NCI-H2196 treated with DMSO at 0.1 percent for 48 hours (cell line): ENCODE results near the gene COQ10A.
"Not testable (repeated sequence)": the region's sequence is repeated elsewhere in the genome, so short reads cannot be mapped to it uniquely, and the experiment has no call there.

Source experiments
- DNase-seq: peaks from one replicate; lab custom pipeline; 2025; ENCODE audit not compliant: unreplicated experiment; lab: John Stamatoyannopoulos, UW

Gene COQ10A

GRCh38 chr12:56242986-56243385, 23.8 kb upstream of the COQ10A start:
- no peak for DNase-seq

- no peak for DNase-seq
These were observed 23.0 kb upstream of the COQ10A start for GRCh38 chr12:56243731-56244181.

- DNase-seq, result no peak
These were observed 22.2 kb upstream of the COQ10A start for GRCh38 chr12:56244494-56244893.

GRCh38 chr12:56247923-56248322, 18.8 kb upstream of the COQ10A start:
- no peak for DNase-seq

- no peak for DNase-seq
These were observed 18.0 kb upstream of the COQ10A start for GRCh38 chr12:56248711-56249110.

DNA sequence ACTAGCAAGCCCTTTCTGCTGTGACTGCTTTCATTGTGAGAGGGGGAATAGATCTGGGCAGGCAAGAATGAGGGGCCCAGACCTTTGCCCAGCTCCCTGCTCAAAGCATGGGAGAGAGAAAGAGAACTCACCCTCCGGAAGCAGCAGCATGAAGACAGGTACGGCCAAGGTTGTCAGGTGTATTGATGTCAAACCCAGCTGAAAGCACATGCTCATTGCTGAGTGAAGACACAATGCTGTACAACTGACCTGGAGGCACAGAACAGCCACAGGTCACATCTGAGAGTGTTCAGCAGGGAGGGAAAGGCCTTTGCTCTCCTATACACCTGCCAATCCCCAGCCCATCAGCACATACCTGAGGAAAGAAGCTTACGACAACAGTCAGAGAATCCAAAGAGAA, 14.1 kb upstream of the COQ10A start:
- DNase-seq, result no peak

DNA sequence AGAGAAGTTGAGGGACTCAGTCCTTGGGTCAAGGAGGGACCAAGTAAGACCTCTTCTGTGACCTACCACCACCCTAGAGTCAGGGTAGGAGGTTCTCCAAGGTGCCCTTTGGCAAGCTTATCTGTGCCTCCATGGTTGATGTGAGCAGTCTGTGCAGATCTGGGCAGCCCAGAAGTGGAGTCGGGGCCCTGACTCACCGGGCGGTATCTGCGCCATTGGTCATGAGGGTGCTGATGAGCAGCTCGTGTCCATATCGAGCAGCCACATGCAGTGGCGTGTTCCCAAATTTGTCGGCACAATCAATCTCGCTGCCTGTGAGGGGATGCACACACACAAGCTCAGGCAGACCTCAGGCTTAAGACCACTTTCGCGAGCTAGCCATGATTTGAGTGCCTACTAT, 13.7 kb upstream of the COQ10A start:
- DNase-seq, result no peak

DNA sequence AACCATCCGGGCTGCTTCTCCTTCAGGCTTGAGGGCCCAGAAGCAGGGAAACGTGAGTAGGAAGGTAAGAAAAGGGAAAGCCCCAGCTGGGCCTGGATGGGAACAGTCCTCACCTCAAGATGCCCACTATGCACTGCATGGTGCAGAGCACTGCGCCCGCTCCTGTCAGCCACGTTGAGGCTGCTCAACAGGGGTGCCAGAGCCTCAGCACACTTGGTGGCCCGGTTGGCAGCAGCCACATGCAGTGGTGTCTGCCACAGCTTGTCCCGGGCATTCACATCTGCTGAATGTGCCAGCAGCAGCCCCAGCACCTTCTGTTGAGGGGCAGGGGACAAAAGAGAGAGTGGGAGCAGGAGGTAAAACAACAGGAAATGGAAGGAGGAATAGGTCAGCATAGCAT, 11.1 kb upstream of the COQ10A start:
- DNase-seq, result no peak

DNA sequence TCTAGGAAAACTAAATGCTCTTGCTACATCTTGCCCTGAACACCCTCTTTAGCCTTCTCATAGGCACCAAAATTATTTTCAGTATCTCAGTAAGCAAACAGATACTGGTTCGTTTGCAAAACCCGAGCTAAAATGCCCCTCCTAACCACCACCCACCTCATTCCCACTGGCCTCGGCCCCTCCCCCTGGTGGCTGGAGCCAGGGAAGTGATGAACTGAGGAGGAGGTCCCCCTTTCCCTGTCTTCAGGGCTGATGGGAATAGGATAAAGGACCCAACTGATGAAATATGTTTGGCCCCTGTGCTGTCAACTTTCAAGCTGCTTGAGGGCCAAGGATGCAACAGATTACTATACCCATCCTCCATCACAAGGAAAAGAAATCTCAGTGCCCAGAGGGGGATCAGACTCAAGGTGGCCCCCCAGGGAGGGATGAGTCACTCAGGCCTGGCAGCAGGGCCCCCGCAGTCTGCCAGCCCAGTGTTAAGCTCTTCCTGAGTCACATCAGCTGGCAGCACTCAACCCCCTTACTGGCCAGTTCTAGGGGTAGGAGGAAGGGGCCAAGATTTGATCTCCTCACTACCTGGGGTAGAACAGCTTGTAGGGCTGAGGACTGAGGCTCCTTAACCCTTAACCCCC, 10.3 kb upstream of the COQ10A start:
- DNase-seq, result no peak

DNA sequence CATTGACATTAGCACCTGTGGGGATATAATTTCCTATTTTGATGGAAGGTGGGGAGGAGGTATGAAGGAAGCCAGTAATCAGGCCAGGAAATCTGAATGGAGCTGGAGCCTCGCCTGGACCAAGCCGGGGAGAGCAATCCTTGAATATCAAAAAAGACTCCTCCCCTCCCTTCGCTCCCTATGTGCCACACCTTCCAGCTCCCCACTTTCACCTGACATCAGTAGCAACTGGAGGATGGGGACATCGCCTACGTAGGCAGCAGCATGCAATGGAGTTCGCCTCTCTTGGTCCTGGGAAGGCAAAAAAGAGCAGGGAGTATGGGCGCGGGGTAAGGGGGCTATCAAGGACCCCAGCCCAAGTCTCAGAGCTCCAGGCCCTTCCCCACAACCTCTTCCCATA, 9.7 kb upstream of the COQ10A start:
- DNase-seq, result no peak

- DNase-seq, result no peak
These were observed 9.2 kb upstream of the COQ10A start for GRCh38 chr12:56257491-56258067.

- DNase-seq, result peak; percentile 65
These were observed 8.5 kb upstream of the COQ10A start, which contains the start of gene ANKRD52 for GRCh38 chr12:56258068-56258819. ANKRD52 (minus strand) TSS chr12:56258384; CDS start chr12:56258269, 115 bp downstream.

DNA sequence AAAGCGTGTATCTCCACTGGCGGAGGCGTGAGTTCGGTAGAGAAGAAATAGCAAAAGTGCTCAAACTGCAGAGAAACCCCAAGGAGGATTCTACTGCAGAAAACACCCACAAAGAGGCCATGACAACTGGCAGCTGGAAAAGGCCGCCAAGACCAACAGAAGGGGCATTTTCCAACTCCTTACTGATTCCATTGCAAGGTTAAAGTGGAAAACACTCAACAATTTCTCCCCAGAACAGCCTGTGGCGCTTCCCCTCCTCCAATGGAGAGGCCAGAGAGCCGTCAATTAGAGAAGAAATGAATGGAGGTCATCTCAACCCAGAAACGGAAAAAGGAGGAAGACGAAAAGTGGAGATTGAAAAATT, 7.9 kb upstream of the COQ10A start:
- DNase-seq, result no peak

GRCh38 chr12:56260380-56260779, 6.4 kb upstream of the COQ10A start:
- no peak for DNase-seq

DNA sequence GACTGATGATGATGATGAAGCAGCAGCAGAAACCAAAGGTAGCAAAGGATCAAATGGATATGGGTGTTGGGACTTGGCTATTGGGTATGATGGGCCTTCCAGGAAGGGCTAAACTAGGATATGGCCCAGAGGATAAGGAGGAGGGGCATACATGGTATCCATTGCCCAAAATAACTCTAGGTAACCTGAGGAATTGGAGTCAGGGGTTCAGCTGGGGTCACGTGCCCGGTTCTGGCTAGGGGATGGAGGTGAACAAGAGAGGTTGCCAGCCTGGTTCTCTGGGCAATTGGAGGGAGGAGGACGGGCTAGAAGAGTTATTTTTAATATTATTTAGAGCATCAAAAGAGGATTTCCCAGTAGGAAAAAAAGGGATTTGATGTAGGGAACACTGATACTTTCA, 5.8 kb upstream of the COQ10A start:
- no peak for DNase-seq

DNA sequence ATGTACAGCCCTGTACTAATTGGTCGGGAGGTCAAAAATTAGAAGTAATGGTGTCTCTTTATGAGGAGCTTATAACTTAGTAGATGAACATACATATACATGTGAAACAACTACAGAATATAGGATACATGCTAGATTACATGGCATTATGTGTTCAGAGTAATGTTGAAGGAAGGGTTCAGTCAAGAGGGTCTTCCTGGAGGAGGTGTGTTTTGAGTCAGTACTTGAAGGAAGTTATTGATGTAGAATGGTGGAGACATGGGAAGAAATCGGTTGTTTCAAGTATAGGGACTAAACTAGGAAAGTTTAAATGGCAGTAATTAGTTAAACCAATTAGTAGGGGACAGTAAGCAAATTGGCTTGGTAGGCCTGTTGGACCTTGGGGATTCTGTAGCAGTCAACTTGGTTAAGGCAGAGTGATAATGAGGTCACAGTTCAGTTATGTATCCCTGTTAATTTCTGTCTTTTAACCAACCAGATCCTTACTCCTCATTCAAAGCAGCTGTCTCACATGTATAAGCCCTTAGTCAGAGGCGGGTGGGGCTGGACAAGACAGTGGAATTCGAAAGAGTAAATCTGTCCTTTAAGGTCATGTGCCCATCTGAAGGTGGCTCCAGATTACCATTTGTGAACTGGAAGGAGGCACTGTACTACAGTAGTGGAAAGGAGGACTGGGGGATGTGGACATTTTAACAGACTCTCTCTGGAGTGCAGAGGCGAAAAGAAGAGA, 5.1 kb upstream of the COQ10A start:
- DNase-seq, result no peak

GRCh38 chr12:56262955-56263354, 3.8 kb upstream of the COQ10A start:
- DNase-seq, result not testable (repeated sequence)

GRCh38 chr12:56266068-56266692, 562 bp upstream of the COQ10A start:
- DNase-seq, result not testable (repeated sequence)

DNA sequence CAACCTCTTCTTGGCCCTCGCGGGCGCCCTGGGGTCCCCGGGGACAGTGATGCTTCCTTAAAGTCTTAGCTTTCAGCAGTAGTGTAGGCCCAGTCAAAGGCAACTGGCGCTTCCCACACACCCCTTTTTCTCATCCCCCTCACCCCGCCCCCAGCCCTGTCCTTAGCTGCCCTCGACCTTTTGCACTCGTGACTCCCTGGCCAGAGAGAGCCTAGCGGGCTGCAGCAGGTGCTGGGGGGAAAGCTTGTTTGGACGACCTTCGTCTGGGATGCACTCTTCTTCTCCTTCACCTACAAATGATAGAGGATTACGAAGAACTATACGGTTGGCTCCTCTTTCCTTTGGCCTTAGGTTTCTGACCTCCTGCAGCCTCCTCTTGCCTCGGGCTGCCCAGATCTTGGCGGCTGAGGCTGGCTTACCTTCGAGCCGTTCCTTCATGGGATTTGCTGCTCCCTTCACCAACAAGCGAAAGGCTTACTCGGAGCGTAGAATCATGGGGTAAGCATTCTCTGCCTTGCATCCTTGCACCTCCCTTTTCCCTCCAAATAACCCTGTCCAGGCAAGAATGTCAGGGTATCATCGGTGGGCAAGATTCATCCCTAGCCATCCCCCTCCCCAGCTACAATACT, 815 bp downstream of the COQ10A start:
- DNase-seq, result peak; percentile 9

DNA sequence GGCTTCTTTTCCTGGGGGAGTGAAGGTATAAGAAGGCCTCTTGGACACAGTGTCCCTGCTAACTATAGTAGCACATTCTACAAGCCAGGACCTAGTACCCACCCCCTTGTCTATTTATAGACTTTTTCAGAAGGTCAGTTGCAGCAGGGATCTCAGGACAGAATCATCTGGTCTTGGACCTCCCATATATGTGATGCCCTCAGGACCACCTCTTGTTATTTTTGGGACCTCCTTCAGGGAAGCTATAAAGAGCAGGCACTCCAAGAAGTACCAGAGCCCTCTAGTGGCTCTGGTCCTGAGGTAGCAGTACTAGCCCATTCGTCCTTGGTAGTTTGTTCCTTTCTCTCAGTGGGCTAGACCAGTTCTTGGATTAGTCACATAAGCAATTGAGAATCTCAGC, 4.3 kb downstream of the COQ10A start:
- DNase-seq, result no peak

GRCh38 chr12:56272468-56272867, 5.7 kb downstream of the COQ10A start:
- not testable (repeated sequence) for DNase-seq
